T-helper 2 cell treated with Interferon-gamma antibody and Interleukin-4, amounts not matched to agents 5 μg/mL and 100 μg/mL, for 36 hours (primary cell): ENCODE measurements around the gene CNTN4.

Experiments used
- DNase-seq: peaks from one replicate; pipeline ENCODE4 v3.0.0; 2021; ENCODE audit warnings: low spot score
- H3K27ac Mint-ChIP-seq: one replicate; pipeline ENCODE4 v1.8.0; 2021; ENCODE audit warnings: mild to moderate bottlenecking, mixed read lengths
- H3K27me3 Mint-ChIP-seq: one replicate; pipeline ENCODE4 v1.8.0; 2021; ENCODE audit warnings: low read depth, mixed read lengths
- H3K36me3 Mint-ChIP-seq: one replicate; pipeline ENCODE4 v1.8.0; 2021; ENCODE audit warnings: low read depth, mixed read lengths
- H3K4me1 Mint-ChIP-seq: one replicate; pipeline ENCODE4 v1.8.0; 2021; ENCODE audit warnings: low read depth, mixed read lengths
- H3K4me3 Mint-ChIP-seq: one replicate; pipeline ENCODE4 v1.8.0; 2022; ENCODE audit warnings: mild to moderate bottlenecking, moderate library complexity, mixed read lengths
- H3K9me3 Mint-ChIP-seq: one replicate; pipeline ENCODE4 v1.8.0; 2021; ENCODE audit warnings: mixed read lengths

The CNTN4 gene

GRCh38 chr3:2446146-2446545, 347.5 kb downstream of the CNTN4 start:
- Mint-ChIP-seq H3K4me1 (no peaks in the 10 kb centered on the region), H3K36me3 (no peaks in the 10 kb centered on the region), H3K27ac (no peak overlapping the region), H3K9me3 (no peaks in the 10 kb centered on the region), H3K27me3 (no peaks in the 10 kb centered on the region), H3K4me3 (no peak overlapping the region)
- no peak for DNase-seq

- Mint-ChIP-seq H3K4me3 (no peak overlapping the region), H3K27me3 (no peaks in the 10 kb centered on the region), H3K4me1 (no peaks in the 10 kb centered on the region), H3K27ac (no peak overlapping the region), H3K36me3 (no peaks in the 10 kb centered on the region), H3K9me3 (no peaks in the 10 kb centered on the region)
- DNase-seq = no peak
These were observed 353.6 kb downstream of the CNTN4 start for GRCh38 chr3:2452249-2452648.

DNA sequence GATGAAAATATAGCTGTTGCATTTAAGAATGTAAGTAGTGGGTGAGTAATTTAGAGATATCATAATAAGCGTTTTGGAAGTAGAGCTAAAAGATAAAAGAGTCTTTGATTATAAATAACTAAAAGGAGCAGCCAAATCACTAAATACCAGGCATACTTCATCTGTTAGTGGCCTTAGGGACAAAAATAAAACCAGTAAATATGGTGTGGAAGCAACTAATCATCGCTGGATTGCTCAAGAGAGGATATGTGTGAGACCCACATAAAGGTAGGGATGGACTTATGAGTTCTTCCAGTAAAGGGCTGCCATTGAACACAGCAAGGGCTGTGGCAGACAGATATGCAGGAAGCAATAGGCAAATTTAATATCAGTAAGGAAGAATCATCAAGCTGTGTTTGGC, 356.2 kb downstream of the CNTN4 start:
- Mint-ChIP-seq H3K27me3 (no peaks in the 10 kb centered on the region), H3K36me3 (no peaks in the 10 kb centered on the region), H3K27ac (no peak overlapping the region), H3K9me3 (no peaks in the 10 kb centered on the region), H3K4me1 (no peaks in the 10 kb centered on the region), H3K4me3 (no peak overlapping the region)
- no peak for DNase-seq

DNA sequence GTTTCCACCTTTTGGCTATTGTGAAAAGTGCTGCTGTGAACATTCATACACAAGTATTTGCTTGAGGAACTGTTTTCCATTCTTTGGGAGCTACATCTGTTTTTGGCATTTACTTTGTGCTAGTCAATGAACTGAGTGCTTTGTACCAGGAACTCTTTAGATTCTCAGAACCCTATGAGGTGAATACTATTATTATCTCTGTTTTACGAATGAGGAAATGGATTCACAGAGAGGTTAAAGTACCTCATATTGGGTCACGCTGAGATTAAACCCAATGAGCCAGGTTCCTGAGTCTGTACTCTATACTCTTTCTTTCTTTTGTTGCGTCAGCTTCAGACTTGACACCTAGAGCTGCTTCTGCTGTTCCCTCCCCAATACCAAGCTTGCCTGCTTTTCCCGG, 358.1 kb downstream of the CNTN4 start:
- no peaks in the 10 kb centered on the region for H3K4me1 Mint-ChIP-seq
- H3K36me3 Mint-ChIP-seq = no peaks in the 10 kb centered on the region
- H3K4me3 Mint-ChIP-seq = no peak overlapping the region
- H3K9me3 Mint-ChIP-seq = no peaks in the 10 kb centered on the region
- H3K27me3 Mint-ChIP-seq = no peaks in the 10 kb centered on the region
- DNase-seq = no peak
- H3K27ac Mint-ChIP-seq = no peak overlapping the region

- Mint-ChIP-seq H3K9me3 (no peaks in the 10 kb centered on the region), H3K36me3 (no peaks in the 10 kb centered on the region), H3K27ac (no peak overlapping the region), H3K4me1 (no peaks in the 10 kb centered on the region), H3K4me3 (no peak overlapping the region), H3K27me3 (no peaks in the 10 kb centered on the region)
- no peak for DNase-seq
These were observed 360.1 kb downstream of the CNTN4 start for GRCh38 chr3:2458816-2459215.

GRCh38 chr3:2465842-2466241, 367.2 kb downstream of the CNTN4 start:
- no peaks in the 10 kb centered on the region for H3K4me1 Mint-ChIP-seq
- no peak for DNase-seq
- no peak overlapping the region for H3K27ac Mint-ChIP-seq
- no peak overlapping the region for H3K4me3 Mint-ChIP-seq
- H3K36me3 Mint-ChIP-seq = no peaks in the 10 kb centered on the region
- H3K27me3 Mint-ChIP-seq = no peaks in the 10 kb centered on the region
- H3K9me3 Mint-ChIP-seq = no peaks in the 10 kb centered on the region

- Mint-ChIP-seq H3K9me3 (no peaks in the 10 kb centered on the region), H3K4me3 (no peak overlapping the region), H3K4me1 (no peaks in the 10 kb centered on the region)
These were observed 370.1 kb downstream of the CNTN4 start for GRCh38 chr3:2468816-2469215.

DNA sequence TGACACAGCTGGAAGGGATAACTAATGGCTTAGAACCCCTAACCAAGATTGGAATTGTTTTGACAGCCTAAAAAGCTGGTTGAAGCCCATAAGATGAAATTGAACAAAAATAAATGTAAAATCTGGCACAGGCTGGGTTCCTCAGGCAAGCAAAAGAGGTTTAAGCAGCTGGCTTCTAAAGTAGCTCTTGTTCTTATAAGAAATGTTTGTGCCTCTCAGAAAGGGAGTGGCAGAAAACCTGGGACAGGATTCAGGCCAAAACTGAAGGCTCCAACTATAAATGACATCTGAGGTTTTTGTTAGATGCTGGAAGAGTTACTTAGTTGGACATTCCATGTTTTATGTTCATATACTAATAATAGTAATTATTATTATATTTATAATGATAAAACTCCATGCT, 378.3 kb downstream of the CNTN4 start:
- Mint-ChIP-seq H3K4me3 (no peak overlapping the region), H3K27ac (no peak overlapping the region), H3K9me3 (peaks cover 4% of the 10 kb centered on the region), H3K4me1 (no peaks in the 10 kb centered on the region), H3K36me3 (no peaks in the 10 kb centered on the region), H3K27me3 (no peaks in the 10 kb centered on the region)
- DNase-seq = no peak

More at GRCh38 chr3:2468816-2469215, 370.1 kb downstream of the CNTN4 start:
- H3K36me3 Mint-ChIP-seq = no peaks in the 10 kb centered on the region
- DNase-seq = no peak
- H3K27me3 Mint-ChIP-seq = no peaks in the 10 kb centered on the region
- no peak overlapping the region for H3K27ac Mint-ChIP-seq

DNA sequence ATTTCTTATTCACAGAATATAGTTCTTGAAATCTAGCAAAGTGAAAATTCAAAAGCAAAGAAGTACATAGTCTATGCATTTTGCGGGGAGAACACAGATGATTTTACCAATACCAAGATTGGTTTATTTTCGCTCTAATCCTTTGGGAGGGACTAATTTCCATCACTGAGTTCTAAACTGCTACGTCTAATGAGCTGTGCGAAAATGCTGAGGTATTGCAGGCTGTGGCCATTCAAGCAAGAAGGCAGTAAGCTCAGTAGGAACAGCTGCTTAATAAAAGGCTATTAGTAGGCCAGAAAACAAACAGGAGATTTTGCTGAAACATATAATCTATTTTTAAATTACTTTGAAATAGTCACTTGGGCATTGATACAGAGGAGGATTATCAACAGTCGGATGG, 379.0 kb downstream of the CNTN4 start:
- Mint-ChIP-seq H3K4me3 (no peak overlapping the region), H3K27ac (no peak overlapping the region), H3K27me3 (no peaks in the 10 kb centered on the region), H3K9me3 (peaks cover 4% of the 10 kb centered on the region), H3K4me1 (no peaks in the 10 kb centered on the region), H3K36me3 (no peaks in the 10 kb centered on the region)
- DNase-seq = no peak

DNA sequence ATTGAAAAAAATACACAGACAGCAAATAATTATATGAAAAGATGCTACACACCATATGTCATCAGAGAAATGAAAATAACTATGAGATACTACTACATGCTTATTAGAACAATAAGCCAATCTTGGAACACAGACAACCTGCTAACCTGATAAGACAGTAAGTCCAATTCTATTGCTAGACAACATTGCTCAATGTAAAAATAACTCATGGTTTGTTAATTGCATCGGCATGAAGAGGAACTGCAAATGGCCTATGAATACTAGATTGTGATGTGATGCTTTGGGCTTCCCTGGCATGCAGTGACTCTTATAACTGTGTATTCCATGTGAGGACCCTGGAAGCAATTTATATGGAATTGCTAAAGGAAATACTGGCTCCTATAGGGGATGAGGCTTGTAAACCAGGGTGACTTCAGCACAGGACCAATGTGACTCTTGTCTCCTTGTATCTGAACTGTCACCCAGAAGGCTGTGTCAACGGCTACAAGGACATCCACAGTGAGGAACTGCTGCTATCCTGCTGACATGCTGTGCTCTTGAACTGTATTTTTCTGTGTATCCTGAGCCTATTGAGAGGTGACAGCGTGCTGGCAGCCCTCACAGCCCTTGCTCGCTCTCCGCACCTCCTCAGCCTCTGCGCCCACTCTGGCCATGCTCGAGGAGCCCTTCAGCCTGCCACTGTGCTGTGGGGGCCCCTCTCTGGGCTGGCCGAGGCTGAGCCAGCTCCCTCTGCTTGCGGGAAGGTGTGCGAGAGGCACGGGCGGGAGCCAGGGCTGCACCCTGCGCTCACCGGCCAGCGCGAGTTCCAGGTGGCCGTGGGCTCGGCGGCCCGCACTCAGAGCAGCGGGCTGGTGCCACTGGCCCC, 385.7 kb downstream of the CNTN4 start:
- H3K9me3 Mint-ChIP-seq = peaks cover 4% of the 10 kb centered on the region
- no peak overlapping the region for H3K4me3 Mint-ChIP-seq
- no peak overlapping the region for H3K27ac Mint-ChIP-seq
- H3K36me3 Mint-ChIP-seq = no peaks in the 10 kb centered on the region
- H3K27me3 Mint-ChIP-seq = no peaks in the 10 kb centered on the region
- H3K4me1 Mint-ChIP-seq = no peaks in the 10 kb centered on the region
- no peak for DNase-seq

- Mint-ChIP-seq H3K4me1 (no peaks in the 10 kb centered on the region), H3K9me3 (peaks cover 4% of the 10 kb centered on the region), H3K4me3 (no peak overlapping the region)
These were observed 386.3 kb downstream of the CNTN4 start for GRCh38 chr3:2485027-2485375.

DNA sequence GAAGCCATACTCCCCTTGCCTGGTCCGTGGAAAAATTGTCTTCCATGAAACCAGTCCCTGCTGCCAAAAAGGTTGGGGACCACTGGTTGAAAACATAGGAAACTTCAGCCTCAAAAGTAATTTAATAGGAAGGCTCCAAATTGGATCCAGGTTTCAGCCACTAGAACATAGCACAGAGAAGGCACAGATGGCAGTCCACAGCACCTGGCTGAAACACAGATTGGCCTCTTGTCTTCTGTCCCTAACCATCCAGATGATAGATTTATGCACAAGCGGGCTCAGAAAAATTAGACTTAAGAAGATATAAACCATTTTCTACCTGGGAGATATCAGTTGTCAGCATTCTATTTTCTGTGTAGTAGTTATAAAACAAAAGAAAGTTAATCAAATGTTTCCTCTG, 397.1 kb downstream of the CNTN4 start:
- no peak for DNase-seq
- no peaks in the 10 kb centered on the region for H3K36me3 Mint-ChIP-seq
- H3K27me3 Mint-ChIP-seq = no peaks in the 10 kb centered on the region
- no peak overlapping the region for H3K4me3 Mint-ChIP-seq
- no peak overlapping the region for H3K27ac Mint-ChIP-seq
- H3K9me3 Mint-ChIP-seq = no peaks in the 10 kb centered on the region
- H3K4me1 Mint-ChIP-seq = no peaks in the 10 kb centered on the region

More at GRCh38 chr3:2485027-2485375, 386.3 kb downstream of the CNTN4 start:
- no peak overlapping the region for H3K27ac Mint-ChIP-seq
- H3K27me3 Mint-ChIP-seq = no peaks in the 10 kb centered on the region
- no peaks in the 10 kb centered on the region for H3K36me3 Mint-ChIP-seq
- no peak for DNase-seq

DNA sequence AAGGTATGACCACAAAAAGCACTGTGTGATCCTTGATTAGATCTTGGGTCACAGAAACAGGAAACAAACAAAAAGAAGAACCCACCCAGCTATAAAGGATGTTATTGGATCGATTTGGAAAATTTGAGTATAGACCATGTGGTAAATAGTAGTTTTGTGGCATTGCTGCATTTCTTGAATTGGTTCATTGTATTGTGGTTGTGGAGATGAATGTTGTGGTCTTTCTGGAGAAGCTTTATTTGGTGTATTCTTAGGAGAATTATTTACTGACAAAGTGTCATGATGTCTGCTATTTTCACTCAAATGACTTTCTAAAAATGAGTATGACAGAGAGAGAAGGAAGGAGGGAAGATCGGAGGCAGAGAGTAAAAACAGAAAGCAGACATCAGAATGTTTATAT, 406.2 kb downstream of the CNTN4 start:
- Mint-ChIP-seq H3K27ac (no peak overlapping the region), H3K4me1 (peaks cover 5% of the 10 kb centered on the region), H3K27me3 (no peaks in the 10 kb centered on the region), H3K4me3 (no peak overlapping the region), H3K9me3 (no peaks in the 10 kb centered on the region), H3K36me3 (no peaks in the 10 kb centered on the region)
- DNase-seq = no peak

DNA sequence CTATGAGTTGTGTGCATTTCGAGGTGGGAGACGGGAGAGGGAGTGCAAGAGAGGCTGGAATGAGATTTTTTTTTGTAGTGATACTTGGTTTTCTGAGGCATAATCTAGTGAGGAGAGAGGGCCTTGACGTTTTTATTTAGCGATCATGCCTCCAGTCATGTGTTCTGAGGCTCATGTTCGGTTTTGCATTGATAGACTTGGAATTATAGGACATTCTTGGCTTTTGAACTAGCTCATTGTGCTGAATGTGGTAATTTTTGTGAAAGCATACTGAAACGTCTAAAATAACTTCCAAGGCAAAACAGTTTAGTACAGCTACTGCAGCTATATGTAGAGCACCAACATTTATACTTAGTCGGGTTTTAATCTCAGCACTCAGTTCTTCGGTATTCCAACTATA, 408.1 kb downstream of the CNTN4 start:
- no peak for DNase-seq
- H3K36me3 Mint-ChIP-seq = no peaks in the 10 kb centered on the region
- peaks cover 5% of the 10 kb centered on the region for H3K4me1 Mint-ChIP-seq

GRCh38 chr3:2510591-2511145, 412.0 kb downstream of the CNTN4 start:
- Mint-ChIP-seq H3K27ac (no peak overlapping the region), H3K4me3 (no peak overlapping the region), H3K27me3 (no peaks in the 10 kb centered on the region), H3K9me3 (no peaks in the 10 kb centered on the region), H3K36me3 (no peaks in the 10 kb centered on the region), H3K4me1 (no peaks in the 10 kb centered on the region)
- no peak for DNase-seq

More for the DNA sequence above, 408.1 kb downstream of the CNTN4 start:
- Mint-ChIP-seq H3K4me3 (no peak overlapping the region), H3K27ac (no peak overlapping the region), H3K9me3 (no peaks in the 10 kb centered on the region), H3K27me3 (no peaks in the 10 kb centered on the region)
